ENCODE data around the gene SPHKAP.
"Not testable (repeated sequence)": the region's sequence is repeated elsewhere in the genome, so short reads cannot be mapped to it uniquely, and the experiment has no call there.

SPHKAP gene

DNA sequence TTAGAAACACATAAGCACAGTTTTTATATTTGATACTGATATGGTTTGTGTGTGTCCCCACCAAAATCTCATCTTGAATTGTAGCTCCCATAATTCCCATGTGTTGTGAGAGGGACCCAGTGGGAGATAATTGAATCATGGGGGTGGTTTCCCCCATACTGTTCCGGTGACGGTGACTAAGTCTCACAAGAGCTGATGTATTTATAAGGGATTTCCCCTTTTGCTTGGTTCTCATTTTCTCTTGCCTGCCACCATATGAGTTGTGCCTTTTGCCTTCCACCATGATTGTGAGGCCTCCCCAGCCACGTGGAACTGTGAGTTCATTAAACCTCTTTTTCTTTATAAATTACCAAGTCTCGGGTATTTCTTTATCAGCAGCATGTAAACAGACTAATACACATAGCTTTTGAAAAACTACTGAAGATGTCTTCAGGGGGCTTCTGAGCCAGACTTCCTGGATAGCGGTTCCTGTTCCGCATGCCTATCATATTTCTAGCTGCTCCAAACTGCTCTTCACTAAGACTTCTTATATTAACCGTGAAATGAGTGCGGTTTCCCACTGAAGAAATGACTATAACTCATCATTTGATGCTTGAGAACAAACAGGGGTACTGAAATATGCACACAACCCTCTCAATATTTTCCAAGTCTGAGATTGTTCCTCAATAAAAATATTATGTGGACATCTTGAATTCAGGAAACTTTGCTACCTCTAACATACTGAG lies 75.8 kb downstream of the SPHKAP start:
- no peak for DNase-seq (ENCODE audit: low read depth, low spot score)
- no peak overlapping the region for H3K27ac ChIP-seq

DNA sequence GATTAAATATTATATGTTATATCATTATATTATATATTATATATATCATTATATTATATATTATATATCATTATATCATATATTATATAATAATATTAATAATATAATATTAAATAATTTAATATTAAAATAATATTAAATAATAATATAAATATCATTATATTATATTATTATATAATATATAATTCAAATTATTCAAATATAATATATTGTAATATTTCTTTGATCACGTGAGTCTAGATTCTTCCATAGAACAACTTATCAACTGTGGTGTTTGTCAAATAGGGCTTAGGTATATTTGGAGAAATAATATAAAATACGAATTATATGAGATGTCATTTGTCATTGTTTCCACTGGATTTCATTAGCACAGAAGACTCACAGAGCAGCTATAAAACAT lies 77.3 kb downstream of the SPHKAP start:
- no peak for DNase-seq (ENCODE audit: low read depth, low spot score)
- H3K27ac ChIP-seq, result no peak overlapping the region

DNA sequence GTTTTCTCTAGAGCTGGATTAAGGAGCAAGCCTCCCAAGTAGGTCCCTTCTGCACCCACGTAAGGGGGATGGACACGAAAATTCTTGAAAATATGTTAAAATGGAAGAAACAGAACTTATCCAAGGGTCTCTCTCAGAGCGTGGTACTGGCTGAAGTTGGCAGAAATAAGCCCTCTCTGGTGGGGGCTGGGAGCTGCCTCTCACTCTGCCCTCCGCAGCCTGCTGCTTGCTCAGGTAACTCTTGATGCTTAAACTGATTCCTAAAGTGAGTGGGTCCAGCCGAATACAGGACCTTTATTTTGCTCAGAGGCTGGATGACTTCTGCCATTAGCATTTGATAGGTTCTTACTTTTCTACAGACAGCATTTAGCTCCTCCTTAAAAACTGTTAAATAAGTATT lies 78.1 kb downstream of the SPHKAP start:
- no peak overlapping the region for H3K27ac ChIP-seq
- DNase-seq (ENCODE audit: low read depth, low spot score), result no peak

DNA sequence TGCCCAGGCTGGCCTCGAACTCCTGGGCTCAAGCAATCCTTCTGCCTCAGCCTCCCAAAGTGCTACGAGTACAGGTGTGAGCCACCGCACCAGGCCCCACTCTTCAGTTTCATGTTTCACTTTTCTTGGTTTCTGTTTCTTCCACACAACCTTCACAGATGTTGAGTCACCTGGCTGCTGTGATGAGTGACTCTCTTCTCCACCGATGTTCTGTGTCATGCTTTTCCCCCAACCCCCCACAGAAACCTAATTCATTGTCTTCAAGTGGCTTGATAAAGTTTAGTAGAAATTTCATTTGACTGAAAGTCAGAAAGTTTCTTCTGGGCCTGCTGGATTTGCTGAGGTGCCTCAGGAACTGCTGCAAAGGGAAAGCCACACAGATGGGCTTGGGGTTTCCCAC lies 78.5 kb downstream of the SPHKAP start:
- no peak for DNase-seq (ENCODE audit: low read depth, low spot score)
- H3K27ac ChIP-seq, result no peak overlapping the region

DNA sequence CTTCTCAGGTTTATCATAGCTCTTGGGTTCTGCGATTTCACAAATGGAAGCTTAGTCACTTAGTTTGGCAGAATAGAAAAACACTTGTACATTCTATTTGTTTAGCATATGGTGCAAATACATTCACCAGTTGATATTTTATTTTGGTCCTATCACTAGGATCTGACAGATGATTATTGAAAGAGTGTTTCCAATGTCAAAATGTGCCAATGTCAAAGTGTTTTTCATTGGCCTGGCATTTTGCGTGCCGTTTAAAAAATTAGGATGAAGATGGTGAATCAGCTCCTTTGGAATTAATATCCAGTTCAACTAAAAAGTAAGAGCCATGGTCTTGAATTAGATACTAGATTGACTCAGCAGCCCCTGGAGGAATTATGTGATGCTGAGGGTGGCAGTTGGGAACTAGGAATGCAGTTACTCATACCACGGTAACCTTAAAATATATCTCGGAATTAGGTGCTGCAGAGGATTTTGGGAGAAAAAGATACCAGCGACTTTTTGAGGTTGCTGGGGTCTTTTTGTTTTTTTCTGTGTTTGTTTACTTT lies 87.0 kb downstream of the SPHKAP start:
- no peak for DNase-seq (ENCODE audit: low read depth, low spot score)
- H3K27ac ChIP-seq, result no peak overlapping the region

DNA sequence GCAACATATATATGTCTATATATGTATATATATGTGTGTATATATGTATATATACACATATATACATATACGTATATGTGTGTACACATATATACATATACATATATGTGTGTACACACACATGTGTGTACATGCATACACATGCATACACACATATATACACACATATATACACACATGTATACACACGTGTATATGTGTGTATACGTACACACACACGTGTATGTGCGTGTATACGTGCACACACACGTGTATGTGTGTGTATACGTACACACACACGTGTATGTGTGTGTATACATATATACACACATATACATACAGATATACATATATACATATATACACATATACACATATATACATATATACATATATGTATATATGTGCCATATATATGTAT lies 89.4 kb downstream of the SPHKAP start:
- DNase-seq (ENCODE audit: low read depth, low spot score), result no peak
- H3K27ac ChIP-seq, result no peak overlapping the region

DNA sequence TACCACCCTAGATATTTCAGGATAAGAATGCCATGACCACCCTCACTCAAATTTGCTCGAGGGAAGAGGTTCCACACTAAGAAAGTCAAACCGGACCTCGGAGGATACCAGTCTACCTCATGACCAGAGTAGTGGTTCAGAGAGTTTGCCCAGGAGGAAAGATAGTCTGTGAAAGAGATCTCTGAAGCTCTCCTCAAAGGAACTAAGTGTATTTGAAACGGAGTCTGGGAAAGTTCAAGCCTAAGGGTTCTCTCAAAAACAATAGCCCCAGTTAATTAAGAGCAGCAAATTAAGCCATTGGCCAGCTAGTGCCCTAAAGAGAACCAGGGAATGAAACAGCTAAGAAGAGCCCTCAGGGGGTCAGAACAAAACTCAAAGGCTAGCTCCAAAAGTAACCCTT lies 94.9 kb downstream of the SPHKAP start:
- DNase-seq (ENCODE audit: low read depth, low spot score), result no peak
- no peak overlapping the region for H3K27ac ChIP-seq

DNA sequence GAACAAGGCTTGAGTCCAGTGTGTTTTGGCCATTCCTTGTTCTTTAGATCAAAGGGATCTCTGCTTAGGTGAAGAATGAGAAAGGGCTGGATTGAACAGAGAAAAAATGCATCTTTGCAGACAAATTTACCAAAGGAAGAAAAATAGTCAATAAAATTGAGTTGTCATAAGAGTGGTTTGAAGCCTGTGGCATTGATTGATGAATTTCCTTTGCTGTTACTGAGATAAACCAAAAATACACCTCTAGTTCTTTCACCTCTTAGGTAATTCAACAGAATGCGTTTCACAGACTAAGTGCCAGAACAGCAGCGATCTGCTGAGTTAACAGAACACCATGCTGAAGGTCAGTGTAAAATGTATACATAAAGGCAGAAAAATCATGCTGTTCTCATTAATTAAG lies 96.8 kb downstream of the SPHKAP start:
- DNase-seq (ENCODE audit: low read depth, low spot score), result no peak
- H3K27ac ChIP-seq, result no peak overlapping the region

DNA sequence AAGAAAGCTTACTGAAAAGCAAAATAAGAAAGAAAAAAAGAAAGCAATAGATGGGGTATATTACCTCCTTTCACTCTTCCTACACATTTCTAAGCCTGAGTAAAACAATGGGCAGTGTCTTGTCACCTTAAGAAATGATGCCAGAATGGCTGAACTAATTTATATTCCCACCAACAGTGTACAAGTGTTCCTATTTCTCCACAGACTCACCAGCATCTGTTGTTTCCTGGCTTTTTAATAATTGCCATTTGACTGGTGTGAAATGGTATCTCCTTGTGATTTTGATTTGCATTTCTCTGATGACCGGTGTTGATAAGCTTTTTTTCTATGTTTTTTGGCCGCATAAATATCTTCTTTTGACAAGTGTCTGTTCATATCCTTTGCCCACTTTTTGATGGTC lies 98.4 kb downstream of the SPHKAP start:
- H3K27ac ChIP-seq, result no peak overlapping the region
- no peak for DNase-seq (ENCODE audit: low read depth, low spot score)

DNA sequence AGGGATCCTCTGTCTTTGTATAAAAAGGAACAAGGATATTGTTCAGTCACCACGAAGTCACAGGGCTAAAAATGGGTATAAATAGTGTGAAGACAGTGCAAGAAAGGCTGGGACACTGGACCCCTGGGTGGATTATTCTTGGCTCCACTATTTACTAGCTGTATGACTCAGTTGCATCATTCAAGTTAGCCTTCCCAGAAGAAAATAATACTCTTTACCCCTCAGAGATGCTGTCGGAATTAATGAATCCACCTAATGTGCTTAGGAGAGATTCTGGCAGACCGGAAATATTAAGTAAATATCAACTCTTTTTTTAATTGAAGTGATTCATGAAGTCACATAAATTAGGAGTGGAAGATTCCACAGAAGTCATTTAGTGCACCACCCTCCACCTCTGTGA lies 98.9 kb downstream of the SPHKAP start:
- no peak overlapping the region for H3K27ac ChIP-seq
- no peak for DNase-seq (ENCODE audit: low read depth, low spot score)

DNA sequence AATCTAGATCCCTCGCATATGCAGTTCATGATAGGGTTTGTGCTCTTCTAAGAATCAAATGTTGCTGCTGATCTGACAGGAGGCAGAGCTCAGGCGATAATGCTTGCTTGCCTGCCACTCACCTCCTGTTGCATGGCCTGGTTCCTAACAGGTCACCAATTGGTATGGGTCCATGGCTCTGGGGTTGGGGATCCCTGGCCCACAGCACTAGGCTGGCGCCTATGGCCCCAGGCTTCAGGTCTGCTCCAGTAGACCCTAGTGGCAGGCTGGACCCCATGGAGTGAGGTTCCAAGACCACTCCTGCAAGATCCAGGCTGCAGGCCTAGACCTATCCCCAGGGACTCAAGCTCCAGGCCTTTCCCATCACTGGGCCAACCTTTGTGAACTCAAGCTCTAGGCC lies 102.3 kb downstream of the SPHKAP start:
- no peak overlapping the region for H3K27ac ChIP-seq
- DNase-seq (ENCODE audit: low read depth, low spot score), result no peak

DNA sequence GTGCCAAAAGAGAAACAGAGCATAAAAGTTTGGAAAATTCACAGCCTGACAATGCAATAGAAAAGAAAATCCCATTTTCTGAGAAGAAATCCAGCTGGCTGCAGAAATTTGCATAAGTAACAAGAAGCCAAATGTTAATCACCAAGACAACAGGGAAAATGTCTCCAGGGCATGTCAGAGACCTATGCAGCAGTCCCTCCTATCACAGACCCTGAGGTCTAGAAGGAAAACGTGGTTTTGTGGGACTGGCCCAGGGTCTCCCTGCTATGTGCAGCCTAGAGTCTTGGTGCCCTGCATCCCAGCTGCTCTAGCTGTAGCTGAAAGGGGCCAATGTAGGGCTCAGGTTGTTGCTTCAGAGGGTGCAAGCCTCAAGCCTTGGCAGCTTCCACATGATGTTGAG lies 104.8 kb downstream of the SPHKAP start:
- not testable (repeated sequence) for H3K27ac ChIP-seq; DNase-seq (ENCODE audit: low read depth, low spot score)

DNA sequence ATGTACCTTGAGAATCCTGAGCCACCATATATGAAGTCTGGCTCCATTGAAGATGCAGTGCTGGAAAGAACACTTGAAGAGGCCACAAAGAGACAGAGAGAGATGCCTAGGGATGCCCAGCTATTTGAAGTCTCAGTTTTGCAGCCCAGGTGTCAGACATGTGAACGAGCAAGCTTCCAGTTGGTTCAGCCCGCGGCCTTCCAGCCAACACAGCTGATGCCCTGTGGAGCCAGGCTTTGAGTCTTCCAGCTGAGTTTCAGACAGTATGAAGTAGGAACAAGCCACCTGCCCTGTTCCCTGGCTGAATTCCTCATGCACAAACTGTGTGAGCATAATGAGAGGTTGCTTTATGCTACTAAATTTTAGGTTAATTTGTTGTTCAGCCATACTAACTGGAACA lies 108.8 kb downstream of the SPHKAP start:
- no peak for DNase-seq (ENCODE audit: low read depth, low spot score)
- no peak overlapping the region for H3K27ac ChIP-seq

DNA sequence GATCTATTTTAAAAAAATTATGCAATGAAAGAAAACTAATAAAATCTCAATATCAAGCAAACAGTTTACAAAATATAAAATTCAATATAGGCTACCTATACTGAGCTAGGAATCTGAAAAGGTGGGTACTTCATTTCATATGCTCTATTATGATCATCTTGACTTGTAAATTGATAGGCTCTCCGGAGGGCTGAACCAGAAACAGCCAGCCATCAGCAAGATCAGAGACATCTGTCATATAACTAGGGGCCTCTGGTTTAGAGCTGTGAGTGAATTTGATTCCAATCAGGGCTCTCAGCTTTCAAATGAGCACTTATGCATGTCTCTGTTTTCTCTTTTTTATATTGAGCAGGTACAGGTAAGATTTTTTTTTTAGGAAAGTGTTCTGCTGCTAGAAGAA lies 114.2 kb downstream of the SPHKAP start:
- DNase-seq (ENCODE audit: low read depth, low spot score), result no peak
- H3K27ac ChIP-seq, result no peak overlapping the region

DNA sequence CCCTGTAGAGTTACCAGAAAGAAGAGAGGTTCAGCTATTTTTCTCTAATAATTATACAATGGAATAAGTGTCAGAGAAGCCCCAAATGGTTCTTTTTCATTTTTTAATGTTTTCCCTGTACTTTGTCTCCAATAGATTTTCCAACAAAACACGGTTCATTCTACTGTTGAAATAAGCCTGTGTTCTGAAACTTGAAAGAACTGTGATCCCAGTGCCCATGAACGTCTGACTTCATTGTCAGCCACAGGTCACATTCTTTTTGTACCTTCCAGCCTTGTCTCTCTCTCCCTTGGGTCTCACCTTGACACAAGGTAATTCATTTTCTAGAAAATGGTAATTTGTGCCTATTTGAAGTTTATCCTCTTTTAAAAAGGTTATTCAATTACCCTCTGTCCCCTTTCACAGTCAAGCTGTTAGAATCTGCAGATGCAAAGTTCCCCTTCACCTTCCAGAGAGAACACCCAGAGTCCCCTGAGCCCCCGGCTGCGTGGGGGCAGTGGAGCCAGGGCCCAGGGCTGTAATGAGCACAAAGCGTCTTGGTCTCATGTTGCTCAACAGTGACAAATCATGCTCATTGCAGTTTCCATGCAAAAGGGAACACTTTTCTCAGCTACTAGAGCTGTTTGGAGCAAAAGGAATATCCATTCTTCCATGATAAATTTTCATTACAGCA lies 115.2 kb downstream of the SPHKAP start:
- no peak for DNase-seq (ENCODE audit: low read depth, low spot score)
- no peak overlapping the region for H3K27ac ChIP-seq

DNA sequence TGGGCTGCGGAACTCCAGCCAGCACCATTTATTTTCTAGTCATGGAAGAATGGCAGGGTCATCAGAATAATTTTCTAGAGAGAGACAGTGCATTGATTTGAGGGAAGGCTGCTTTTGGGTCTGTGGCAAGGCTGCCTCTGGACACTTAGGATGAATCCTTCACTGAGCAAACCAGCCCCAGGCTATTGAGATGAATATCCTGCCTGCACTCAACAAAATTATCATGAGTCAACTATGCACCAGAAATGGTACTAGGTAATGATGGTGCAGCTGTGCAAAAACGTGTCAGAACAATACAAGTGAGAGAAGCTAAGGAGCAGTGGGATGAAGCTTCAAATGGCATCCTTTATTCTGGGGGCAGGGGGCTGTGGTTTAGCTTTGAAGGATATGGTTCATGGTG lies 115.8 kb downstream of the SPHKAP start:
- DNase-seq (ENCODE audit: low read depth, low spot score), result no peak
- no peak overlapping the region for H3K27ac ChIP-seq

DNA sequence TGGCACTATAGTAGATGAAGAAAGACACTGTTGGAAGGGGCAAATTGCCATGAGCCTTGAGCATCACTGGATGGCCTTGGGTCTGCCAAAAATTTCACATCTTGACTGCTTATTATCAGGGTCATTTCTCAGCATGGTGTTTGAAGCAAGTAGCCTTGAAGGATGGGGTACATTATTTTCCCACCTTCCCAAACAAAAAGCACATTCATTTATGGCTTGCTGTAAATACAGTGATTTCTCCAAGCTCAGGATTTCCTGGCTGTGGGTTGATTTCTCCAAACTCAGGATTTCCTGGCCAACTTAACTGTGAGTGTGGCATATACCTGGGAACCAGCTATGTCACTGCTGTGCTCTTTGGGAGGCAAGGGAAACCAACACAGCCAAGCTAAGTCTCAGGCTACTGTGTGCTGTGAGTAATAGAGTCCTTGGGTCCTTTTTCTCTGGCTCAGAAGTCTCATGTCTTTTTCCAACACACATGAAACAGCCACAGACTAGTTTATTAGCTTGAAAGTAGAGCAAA lies 116.6 kb downstream of the SPHKAP start:
- no peak overlapping the region for H3K27ac ChIP-seq
- no peak for DNase-seq (ENCODE audit: low read depth, low spot score)

DNA sequence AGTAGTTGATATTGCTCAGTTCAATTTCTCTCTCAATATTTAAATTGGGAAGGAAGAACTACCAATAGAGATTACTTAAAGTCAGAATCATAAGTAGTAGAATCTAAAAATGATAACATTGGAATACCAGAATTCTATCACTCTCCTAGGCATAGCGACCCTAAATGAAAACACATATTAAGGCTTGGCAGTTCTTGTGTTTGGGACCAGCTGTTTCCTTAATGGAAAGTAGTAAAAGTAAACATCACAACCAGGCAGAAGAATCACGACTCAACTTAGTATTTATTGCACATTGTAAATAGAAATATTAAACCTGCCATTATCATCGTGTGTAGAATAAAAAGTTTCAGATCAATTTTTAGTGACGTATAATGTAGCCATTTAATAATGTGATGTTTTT lies 117.5 kb downstream of the SPHKAP start:
- DNase-seq (ENCODE audit: low read depth, low spot score), result no peak
- no peak overlapping the region for H3K27ac ChIP-seq

DNA sequence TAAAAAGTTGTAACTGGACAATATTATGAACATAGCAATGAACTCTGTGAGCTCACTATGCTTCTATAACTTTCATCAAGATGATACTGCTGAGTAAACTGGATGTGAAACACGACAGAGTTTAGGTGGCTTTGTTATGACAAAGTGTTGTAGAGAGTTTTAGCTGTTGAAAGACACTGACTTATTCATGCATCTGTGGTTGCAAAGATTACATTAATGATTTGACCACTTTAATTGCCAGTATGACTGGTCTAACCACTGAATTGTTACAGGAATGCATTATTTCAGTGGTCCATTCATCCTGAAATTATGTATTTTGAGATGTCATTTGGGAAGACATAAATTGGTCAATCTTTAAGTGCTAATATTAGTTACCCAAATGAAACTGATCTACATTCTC lies 117.9 kb downstream of the SPHKAP start:
- no peak overlapping the region for H3K27ac ChIP-seq
- DNase-seq (ENCODE audit: low read depth, low spot score), result no peak

DNA sequence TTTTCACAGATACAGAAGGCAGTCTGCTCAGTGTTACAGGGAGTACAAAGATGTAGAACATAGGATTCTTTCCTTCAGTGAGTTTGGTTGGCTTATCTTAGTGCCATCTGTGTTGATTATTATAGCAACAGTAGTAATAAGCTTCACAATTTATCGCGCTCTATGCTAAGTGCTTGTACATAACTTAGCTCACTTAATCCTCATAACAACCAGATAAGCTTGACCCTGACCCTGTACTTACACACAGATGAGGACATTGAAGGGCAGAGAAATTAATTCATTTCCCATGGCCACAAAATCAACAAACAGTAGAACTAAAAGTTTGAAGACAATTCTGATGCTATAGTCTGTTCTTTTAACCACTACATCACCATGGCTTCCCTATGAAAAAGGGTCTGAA lies 121.8 kb downstream of the SPHKAP start:
- H3K27ac ChIP-seq, result no peak overlapping the region
- DNase-seq (ENCODE audit: low read depth, low spot score), result no peak

DNA sequence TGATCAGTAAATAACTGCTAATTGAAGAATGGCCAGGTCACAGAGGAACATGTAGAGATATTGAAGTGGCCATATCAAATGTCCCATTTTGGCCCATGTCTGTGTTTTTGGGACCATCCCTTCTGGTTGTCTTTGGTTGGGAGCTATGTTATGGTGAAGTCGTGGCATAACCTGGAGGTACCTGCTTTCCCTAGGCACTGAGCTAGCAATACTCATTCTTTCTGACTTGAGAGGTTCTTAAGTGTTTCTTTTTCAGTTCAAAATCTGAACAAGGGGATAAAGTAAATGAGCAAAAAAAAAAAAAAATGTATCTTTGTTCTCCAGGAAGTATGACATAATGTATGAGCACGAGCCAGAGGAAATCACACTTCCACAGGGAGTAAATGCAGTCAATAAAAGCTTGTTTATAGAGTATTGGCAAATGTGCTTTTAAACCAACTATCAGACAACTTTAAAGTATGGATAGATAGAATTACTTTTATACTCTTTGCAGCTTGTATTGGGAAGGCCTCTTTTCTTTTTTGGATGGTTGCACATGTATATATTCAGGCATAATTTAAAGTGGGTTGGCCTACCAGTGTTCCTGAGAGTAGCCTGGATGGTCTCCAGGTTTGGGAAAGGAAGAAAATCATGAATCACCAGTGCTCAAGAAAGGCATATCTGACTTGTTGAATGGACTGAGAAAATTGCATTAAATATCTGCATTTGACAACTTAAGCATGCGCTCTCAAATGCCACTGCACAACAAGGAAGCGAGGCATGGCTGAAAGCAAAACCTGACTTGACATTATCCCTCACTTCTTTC lies 125.0 kb downstream of the SPHKAP start:
- no peak for DNase-seq (ENCODE audit: low read depth, low spot score)
- H3K27ac ChIP-seq, result no peak overlapping the region

Measured in epithelial cell of prostate (primary cell).